NCI-H1694 treated with DMSO at 0.1 percent for 48 hours (cell line): ENCODE data around the gene ZNF576.
"Not testable (repeated sequence)": the region's sequence is repeated elsewhere in the genome, so short reads cannot be mapped to it uniquely, and the experiment has no call there.

Experiments used
- DNase-seq: peaks from one replicate; lab custom pipeline; 2025; lab: John Stamatoyannopoulos, UW

The ZNF576 gene

DNA sequence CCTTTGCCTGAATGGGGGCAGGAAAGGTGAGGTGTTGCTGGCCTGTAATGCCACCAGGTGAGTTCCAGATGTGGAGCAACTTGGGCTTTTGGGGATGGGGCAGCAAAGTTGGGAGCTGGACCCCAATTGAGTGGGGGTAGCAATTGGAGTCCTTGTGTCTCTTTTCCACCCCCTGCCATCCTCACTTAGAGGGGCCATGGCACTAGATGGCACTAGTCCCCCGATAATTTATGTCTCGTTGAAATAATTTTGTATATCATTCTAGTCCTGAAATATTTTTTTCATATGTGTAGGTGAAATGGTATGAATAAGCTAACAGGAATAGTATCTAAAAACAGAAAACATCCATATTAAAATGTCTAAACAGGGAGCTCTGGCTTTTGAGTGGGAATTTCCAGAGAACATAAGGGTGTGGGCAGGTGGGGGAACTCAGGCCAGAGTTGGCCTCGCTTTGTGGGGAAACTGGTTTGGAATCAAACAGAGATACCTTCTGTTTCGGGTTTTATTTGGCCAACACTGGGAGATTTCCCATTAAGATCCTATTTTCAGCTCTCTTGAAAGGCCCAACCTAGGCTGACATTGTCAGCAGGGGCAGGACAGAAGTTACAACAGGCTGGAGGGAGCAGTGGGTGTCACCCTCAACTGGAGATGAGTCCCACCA lies 3.4 kb downstream of the ZNF576 start:
- no peak for DNase-seq

GRCh38 chr19:43600326-43600725 lies 3.9 kb downstream of the ZNF576 start:
- DNase-seq, result not testable (repeated sequence)

GRCh38 chr19:43605875-43606568 lies 9.6 kb downstream of the ZNF576 start:
- no peak for DNase-seq

DNA sequence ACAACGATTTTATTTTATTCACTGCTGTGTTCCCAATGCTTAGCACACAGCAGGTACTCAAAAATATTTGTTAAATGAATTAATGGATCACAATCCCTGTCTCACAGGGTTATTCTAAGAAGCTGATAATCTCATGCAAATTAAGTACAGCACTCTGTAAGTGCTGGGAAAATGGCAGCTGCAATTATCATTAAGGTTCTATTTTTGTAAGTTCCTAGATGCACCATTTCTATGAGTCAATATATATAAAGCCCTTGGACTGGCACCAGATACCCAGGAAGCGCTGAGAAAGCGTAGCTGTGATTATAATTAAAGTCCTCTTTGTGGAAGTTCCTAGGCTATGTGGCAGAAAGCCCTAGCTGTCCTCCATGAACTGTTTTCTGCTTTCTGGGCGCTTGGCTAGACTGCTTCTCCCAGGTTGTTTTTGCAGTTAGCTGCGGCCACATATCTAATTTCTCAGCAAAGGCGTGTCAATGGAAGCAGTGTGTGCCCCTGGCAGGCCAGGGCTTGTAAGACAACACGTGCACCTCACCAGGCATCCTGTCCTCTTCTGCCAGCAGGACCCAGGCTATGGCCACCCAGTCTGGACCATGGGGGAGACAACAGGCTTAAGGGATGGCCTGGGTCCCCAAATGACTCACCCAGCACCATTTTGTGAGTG lies 10.3 kb downstream of the ZNF576 start:
- no peak for DNase-seq

DNA sequence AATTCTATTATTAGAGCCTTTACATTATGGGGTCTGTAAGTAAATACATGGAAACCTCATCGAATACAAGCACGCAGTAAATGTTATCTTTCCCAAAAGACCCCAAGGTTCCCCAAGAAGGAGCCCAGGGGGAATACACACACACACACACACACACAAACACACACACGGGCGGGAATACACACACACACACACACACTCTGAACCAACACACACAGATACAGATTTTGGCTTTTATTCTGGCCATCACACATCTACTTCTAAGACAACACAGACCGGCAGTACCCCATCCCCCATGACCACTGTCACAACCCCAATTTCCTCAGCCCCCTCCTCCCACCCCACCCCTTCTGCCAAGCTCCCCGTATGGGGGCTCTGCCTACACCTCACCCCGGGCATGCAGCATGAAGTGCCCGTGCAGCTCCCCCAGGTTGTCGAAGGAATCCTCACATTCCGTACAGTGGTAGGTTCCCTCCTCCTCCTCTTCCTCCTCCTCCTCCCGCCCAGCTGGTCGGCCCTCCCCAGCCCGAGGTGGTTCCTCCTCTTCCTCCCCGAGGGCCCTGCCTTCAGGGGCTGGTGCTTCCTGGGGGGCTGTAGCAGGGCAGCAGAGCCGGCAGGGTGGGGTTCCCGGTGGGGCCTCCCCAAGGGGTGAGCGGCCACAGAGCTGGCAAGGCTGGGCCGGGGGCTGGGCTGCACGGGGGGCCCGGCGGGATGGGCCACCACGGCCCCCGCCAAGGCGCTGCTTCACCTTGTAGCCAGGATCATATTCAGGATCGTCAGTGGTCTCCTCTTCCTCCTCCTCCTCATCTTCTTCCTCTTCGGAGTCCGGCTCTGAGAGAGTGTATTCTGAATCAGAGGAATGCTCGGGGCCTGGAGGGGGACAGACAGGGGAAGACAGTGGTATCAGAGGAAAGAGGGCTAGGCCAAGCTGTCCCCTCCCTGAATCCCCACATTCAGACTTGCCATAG lies 11.1 kb downstream of the ZNF576 start:
- DNase-seq, result no peak

DNA sequence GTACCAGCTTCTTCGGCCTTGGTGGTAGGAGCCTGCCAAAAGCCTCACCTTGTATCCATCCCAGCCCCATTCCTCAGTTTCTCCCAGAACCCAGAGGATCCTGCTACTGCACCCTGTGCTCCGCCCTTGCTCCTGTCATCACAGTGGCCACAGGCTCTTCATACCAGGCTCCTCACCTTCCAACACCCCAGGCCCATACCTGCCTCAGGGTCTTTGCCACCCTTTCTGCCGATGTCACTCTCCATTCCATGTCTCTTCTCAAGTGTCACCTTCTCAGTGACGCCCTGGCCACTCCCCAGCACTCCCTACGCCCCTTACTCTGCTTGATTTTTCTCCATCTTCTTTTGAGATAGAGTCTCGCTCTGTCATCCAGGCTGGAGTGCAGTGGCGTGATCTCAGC lies 13.5 kb downstream of the ZNF576 start:
- DNase-seq, result no peak

- DNase-seq, result no peak
Observed at GRCh38 chr19:43610493-43610892, 14.1 kb downstream of the ZNF576 start.

DNA sequence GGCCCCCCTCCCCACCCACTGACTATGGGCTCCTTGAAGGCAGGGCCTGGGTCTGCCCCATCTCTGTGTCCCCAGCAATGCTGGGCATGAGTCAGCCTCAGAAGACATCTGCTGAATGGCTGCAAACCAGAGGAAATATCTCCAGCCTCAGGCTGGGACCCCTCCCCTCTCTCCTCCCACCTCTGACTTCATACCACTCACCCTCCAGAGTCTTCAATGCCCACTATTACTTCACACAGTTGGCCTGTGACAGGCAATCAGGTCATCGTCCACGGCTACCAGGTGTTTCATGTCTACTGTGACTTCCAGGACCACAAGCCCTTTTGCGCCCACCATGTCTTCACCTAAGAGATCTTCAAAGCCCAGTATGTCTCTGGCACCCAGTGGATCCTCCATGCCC lies 15.4 kb downstream of the ZNF576 start, which contains the start of gene SRRM5:
Gene SRRM5, plus strand, starts transcription at position 301 of the 400 bp plus-strand sequence. Its CDS starts 34 bp downstream, at position 335.
- no peak for DNase-seq

- DNase-seq, result no peak
Observed at GRCh38 chr19:43612374-43612773, 16.0 kb downstream of the ZNF576 start.

GRCh38 chr19:43616306-43616705 lies 19.9 kb downstream of the ZNF576 start:
- DNase-seq, result no peak

DNA sequence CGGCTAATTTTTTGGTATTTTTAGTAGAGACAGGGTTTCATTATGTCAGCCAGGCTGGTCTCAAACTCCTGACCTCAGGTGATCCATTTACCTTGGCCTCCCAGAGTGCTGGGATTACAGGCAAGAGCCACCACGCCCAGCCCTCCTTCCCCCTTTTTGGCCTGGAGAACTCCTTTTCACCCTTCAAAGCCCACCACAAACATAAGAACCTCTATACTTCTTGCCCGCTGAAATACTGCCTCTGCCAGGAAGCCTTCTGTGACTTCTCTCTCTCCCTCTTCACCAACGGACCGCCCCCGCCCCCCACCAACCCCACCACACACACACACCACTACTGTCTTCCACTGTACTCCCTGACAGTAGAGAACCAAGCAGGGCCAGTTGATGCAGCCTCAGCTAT lies 20.6 kb downstream of the ZNF576 start:
- no peak for DNase-seq

DNA sequence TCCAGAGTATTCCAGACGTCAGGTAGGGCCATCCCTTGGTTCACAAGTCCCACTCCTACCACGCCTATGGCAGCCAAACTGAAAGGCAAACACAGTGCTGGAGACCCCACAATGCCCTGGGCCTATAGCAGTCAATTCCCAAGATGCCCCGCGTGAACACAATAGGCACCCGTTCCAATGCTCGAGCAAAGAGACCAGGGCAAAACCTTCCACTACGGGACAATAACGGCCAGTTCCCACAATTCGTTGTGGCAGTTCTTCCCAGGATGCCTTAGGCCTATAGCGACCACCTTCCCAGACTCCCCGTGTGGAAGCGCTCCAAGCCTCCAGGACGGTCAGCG lies 22.5 kb downstream of the ZNF576 start:
- peak; percentile 87 for DNase-seq

DNA sequence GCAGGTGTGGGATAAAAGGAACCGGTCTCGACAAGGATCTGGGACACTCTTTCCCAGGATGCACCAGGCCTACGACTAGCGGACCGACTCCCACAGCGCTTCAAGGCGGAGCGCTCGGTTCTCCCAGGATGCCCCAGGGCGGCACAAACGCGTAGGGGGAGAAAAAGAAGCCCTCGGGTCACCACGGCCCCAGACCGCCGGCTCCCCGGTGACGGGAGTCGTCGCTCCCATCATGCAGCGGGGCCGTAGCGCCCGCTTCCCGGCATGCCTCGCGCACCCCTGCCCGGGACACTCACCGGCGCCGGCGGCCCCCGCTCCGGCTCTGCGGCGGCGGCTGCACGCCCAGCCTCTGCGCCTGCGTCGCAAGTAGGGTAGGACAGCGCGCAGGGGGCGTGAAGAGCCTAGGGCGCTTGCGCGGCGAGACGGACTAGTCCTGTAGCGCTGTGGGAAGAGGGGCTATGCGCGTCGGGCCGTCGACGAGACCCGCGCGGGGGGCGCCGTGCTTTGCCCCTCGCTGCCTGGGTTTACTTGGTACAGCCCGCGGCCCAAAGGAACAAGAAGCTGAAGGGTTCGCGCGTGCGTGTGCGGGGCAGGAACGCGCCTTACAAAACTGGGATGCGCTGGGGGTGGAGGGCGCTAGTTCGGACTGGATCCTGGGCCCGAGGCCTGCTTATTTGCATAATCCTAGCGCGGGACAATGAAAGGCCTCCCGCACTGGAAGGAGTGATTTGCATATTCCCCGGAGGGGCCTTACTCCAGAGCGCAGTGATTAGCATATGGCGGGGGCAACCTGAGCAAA lies 23.1 kb downstream of the ZNF576 start, which contains the start of gene ZNF428:
Gene ZNF428, minus strand, starts transcription at position 368 of the 799 bp plus-strand sequence. CDS start 5,325 bp downstream, outside the sequence.
- DNase-seq, result peak; percentile 87

DNA sequence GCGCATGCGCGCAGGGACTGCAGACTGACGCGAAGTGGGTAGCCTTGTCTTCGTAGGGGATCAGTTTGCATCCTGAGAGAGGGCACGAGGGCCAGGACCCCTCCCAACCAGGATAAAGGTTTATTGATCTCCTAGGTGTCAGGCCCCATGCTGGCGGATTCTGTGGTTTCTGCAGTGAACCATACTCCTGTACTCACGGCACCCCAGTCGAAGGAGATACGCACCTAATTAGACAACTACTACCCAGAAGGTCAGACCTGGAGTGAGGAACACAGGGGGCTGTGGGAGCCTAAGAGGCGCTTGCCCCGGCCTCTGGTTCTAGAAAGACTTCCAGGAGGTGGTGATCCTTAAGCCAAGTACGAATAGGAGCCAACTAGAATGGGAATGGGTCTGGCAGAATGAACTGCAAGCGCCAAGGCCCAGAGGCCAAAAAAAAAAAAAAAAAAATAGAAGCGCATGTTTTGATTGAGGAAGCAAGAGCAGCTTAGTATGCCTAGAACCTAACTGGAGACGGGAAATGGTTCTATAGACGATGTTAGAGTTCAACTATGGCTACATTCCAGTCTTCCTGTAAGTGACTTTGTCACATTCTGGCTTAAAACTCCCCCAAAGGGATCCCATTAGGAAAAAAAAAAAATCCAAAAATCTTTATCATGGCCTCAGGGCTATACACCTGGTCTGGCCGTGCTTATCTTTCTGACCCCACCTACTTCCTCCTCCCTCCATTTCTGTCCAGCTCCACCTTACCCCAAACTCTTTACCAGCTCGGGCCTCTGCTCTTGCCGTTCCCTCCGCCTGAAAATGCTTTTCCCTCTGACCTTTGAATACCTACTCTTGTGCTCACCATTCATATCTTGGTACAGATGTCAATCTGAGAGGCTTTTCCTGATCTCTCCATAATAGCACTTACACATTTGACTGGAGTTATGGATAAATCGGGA lies 23.9 kb downstream of the ZNF576 start:
- no peak for DNase-seq

DNA sequence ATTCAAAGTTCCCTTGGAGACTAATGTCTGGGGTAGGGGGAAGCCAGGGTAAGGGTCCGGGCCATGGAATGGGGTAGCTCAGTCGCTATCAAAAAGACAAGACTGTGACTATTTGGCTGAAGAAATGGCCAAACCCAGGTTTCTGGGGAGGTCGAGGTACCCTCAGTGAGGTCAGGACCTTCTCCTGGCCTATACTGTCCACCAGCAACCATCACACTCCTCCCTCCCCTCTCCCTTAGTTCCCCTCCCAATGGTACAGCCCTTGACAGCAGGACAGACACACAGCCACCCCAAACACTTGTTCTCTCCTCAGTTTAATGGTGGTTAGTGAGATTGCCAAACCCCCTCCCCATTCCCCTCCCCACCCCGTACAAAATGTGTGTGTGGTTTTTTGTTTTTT lies 25.7 kb downstream of the ZNF576 start:
- DNase-seq, result no peak

- DNase-seq, result no peak
Observed at GRCh38 chr19:43622956-43623355, 26.6 kb downstream of the ZNF576 start.

- no peak for DNase-seq
Observed at GRCh38 chr19:43623889-43624670, 27.7 kb downstream of the ZNF576 start.

DNA sequence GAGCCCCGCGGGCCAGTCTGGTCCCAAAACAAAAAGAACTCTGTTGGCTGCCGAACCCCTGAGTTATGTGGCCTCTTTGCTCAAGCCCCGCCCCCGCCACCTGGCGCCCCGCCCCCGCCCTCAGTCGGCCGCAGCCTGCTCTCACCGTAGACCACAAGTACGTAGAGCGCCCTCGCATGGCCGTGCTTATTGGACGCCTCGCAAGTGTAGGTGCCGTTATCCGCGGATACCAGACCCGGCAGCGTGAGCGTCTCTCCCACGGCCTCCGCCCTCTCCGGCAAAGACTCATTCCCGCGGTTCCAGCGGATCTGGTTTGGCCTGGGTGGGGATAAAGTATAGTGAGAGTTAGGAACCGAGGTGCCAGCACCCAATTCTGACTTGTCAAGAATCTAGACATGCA lies 28.5 kb downstream of the ZNF576 start:
- DNase-seq, result no peak

- no peak for DNase-seq
Observed at GRCh38 chr19:43625918-43626579, 29.7 kb downstream of the ZNF576 start.
